SK-MEL-5 (cell line): ENCODE results near the gene PLXNA2. TPM values are rescaled to one million over a fixed set of nuclear protein-coding genes. Genes with fewer than 3 reads are reported as not detected.
A peak's percentile ranks its signal among the peaks of the same experiment; 100 is the strongest.

ENCODE experiments used
- DNase-seq: peaks from one replicate; pipeline ENCODE4 v3.0.0-alpha.2; 2016; ENCODE audit warnings: low read depth, low spot score
- in situ Hi-C: cut with HindIII; loops from 2 replicates; pipeline ENCODE4 v1.10.0; 2016; ENCODE audit warnings: low sequenced_read_pairs, high pct_unique_total_duplicates, low pct_unique_long_range_greater_than_20kb
- total RNA-seq: library from RNA; depleted of rRNA; stranded (reverse); fragments of >200 nt; shearing (Covaris generic); gene quantifications from 2 replicates; pipeline ENCODE4 v1.2.3, GENCODE V29; 2014

PLXNA2 gene
- total RNA-seq, 1 experiment from 2014 or later = 0.34 TPM

DNA sequence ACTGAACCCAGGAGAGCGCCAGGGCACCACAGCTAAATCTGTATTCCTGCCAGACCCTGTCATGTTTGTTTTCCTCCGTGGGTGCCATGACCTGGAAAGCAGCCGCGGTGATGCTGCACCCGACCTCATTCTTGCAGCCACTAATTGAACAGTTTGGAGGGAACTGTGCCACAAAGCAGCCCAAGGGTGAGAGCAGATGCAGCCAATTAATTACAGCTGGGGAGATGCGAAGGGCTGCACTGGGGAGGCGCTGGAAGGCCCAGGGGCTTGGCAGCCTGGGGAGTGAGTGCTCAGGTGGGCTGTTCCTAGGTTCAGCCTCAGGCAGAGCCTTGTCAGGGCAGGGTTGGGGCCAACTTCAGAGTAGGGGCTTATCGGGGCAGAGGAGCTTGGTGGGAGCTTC, 174.9 kb downstream of the PLXNA2 start:
- DNase-seq = no peak
- in situ Hi-C loops = no loop called here

- DNase-seq = no peak
- in situ Hi-C loops = no loop called here
These were observed 175.3 kb downstream of the PLXNA2 start for GRCh38 chr1:208068908-208069307.

DNA sequence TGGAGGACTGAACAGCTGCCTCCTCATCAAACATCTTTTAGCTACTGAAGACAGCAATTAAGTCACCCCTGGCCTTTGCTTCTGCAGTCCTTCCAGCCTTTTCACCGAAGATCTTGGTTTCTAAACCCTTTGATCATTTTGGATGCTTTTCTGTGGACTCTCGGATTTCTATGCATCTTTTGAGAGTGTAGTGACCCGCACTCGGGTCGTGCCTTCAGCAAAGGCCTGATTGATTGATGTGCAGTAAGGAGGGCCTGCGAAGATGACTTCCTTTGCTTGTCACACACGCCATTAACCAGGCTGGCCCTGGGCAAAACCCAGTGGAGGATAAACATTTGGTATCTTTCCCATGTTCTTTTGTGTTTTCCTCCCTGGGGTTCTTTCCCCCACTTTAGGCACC, 175.8 kb downstream of the PLXNA2 start:
- in situ Hi-C loops = no loop called here
- no peak for DNase-seq

DNA sequence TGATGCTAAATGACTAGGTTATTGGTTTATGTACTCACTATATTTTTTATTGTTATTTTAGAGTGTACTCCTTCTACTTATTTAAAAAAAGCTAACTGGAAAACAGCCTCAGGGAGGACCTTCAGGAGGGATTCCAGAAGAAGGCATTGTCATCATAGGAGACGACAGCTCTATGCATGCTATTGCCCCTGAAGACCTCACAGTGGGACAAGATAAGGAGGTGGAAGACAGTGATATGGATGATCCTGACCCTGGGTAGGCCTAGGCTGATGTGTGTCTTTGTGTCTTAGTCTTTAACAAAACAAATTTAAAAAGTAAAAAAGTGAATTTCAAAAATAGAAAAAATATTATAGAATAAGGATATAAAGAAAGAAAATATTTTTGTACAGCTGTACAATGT, 177.6 kb downstream of the PLXNA2 start:
- in situ Hi-C loops = no loop called here

DNA sequence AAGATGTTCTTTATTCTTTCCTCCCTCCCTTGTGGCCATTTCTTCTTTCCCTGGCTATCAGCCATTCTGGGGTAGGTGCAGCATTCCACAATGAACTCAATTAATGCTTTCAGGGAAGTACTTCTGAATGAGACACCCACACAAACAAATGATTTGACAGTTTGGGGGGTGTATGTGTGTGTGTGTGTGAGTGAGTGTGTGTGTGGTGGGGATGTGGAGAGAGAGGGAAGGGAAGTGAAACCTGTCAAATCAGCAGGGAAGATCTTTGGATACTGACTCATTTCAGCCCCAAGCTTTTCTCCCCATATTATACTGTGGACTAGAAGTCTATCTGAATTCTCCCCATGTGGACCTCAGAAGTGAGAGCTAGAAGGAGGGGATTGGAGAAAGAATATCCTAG, 178.3 kb downstream of the PLXNA2 start:
- in situ Hi-C loops = no loop called here
- peak; percentile 36 for DNase-seq

More for the DNA sequence above, 177.6 kb downstream of the PLXNA2 start:
- no peak for DNase-seq

GRCh38 chr1:208061632-208062031, 182.6 kb downstream of the PLXNA2 start:
- in situ Hi-C loops = no loop called here
- DNase-seq = no peak

GRCh38 chr1:208061118-208061517, 183.1 kb downstream of the PLXNA2 start:
- no peak for DNase-seq
- in situ Hi-C loops = no loop called here

DNA sequence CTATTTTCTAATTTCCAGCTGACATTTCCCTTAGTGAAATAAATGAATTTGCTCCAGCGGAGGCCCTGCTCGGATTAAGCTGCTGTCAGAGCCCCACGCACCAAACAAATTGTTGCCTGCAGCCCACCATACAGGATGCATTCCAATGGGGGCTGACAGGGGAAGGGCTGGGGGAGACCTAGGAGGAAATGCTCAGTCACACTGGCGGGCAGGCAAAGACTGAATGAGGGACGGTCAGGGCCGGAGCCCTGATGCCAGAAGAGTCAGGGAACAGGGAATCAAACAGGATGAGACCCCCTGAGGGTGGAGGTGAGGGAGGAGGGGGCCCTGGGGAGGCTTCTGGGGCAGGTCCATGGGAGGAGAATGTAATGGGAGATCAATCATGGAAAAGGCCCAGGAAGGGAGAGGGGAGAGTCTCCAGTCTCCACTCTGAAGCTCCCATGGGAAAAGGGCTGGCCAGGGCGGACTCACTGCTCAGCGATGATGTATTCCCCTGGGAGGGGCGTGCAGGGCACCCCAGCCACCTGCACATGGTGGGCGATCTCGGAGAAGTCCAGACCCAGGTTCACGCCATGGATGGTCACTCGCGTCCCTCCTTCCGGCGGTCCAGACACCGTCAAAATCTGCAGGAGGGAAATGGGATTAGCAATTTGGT, 183.8 kb downstream of the PLXNA2 start:
- in situ Hi-C loops = no loop called here
- DNase-seq = no peak

GRCh38 chr1:208059409-208060001, 184.7 kb downstream of the PLXNA2 start:
- DNase-seq = no peak
- in situ Hi-C loops = no loop called here

DNA sequence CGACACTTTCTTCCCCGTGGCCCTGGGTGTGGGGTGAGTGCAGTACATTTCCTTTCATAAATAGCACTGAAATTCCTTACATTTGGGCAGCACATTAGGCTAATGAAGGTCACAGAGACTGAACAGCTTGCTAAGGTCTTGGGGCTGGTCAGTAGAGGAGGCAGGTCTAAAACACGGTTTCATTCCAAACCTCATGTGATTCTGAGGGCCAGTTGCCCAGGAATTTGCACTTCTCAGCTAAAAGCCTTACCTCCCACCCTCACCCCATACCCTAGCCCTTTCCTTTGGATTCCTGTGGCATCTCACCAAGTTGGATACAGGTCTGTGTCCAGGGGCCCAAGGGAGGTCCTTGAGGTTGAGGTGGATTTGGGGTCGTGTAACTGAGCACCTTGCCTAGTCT, 185.4 kb downstream of the PLXNA2 start:
- in situ Hi-C loops = no loop called here
- no peak for DNase-seq

DNA sequence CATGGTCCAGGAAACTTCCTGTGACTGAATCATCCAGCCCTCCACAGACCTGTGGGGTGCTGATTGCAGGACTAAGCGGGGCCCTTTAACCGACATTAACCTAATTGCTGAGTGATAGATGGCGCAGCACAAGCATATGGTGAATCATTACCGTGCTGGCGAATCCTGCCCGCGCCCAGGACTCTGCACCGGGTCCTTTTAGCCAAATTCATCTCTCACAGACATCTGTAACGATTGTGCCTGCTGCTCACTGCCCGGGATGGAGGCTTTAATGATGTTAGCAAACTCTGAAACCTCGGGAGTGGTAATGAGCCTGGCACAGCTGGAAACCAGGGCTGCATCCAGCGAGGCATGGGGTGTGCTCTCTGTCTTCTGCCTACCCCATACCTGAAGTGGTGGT, 185.9 kb downstream of the PLXNA2 start:
- in situ Hi-C loops = no loop called here
- DNase-seq = no peak

DNA sequence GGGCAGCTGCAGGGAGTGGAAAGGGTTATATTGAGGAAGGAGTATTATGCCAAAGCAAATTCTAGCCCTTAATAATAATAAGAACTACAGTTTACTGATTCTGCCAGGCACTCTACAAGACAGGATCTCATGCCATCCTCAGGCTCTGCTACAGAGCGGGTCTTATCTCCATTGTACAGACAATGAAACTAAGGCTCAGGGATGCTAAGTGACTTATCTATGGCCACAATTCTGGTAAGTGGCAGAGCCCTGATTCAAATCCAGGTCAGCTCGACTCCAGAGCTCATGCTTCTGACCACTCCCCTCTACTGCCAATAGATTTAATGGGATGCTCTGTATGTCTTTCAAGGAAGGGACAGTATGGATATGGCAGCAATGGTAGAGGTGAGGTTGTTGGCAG, 187.1 kb downstream of the PLXNA2 start:
- in situ Hi-C loops = no loop called here
- no peak for DNase-seq

- in situ Hi-C loops = no loop called here
- DNase-seq = no peak
These were observed 188.6 kb downstream of the PLXNA2 start for GRCh38 chr1:208055535-208055934.

- in situ Hi-C loops = no loop called here
These were observed 189.2 kb downstream of the PLXNA2 start for GRCh38 chr1:208054911-208055379.

DNA sequence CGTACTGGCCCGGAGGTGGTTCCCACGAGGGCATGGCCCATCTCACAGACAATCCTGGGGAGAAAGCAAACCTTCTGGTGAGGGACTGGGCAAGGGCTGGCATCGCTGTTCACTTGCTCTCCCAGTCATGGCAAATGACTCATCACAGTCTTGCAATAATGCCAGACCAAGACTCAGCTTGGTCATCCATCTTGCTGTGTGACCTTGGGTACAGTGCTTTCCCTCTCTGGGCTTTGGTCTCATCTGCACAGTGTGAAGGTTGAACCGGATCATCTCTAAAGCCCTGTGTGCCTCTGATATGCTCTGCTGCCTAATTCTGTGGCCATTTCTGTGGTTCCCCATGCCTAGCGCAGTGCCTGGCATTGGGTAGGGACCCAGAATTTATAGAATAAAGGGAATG, 189.7 kb downstream of the PLXNA2 start:
- no peak for DNase-seq
- in situ Hi-C loops = no loop called here

More at GRCh38 chr1:208054911-208055379, 189.2 kb downstream of the PLXNA2 start:
- DNase-seq = no peak

DNA sequence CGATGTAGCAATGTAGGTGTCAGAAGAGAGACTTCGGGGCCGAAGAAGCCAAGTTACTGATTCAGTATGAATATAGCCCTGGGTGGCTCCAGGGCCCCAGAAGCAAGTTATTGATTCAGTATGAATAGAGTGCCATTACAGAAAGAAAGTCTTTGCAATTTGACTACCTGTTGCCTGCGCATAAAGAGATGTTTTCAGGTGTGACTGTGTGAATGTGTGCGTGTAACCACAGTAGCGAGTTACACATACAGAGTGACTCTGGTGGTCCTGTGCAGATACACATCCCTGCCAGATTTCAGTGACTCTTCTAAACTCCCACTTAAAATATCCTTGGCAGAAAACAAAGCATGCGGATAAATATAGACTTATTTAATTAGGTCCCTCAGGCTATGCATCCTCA, 190.5 kb downstream of the PLXNA2 start:
- DNase-seq = no peak
- in situ Hi-C loops = no loop called here

DNA sequence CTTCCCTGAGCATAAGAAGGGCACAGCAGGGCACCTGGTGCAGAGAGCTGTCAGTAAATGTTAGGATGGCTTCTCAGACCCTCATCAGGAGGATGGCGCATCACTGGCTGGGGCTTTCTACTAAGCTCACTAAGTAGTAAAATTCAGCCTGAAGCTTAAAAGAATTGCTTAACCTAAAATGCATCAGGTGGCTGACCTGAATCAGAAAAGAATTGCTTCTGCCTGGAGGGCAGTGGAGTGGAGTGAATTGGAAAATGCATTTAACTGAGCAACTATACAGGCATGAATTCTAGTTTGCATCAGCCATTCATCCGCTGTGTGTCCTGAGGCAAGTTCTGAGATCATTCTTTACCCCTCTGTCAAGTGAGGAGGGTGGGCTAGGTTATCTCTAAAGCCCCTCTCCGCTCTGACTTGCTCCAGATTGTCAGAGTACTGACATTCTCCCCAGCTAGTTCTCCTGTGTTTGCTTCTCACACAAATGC, 191.2 kb downstream of the PLXNA2 start:
- in situ Hi-C loops = no loop called here

GRCh38 chr1:208052135-208052534, 192.0 kb downstream of the PLXNA2 start:
- in situ Hi-C loops = no loop called here
- DNase-seq = no peak

More for the DNA sequence above, 191.2 kb downstream of the PLXNA2 start:
- no peak for DNase-seq

GRCh38 chr1:208051651-208052050, 192.5 kb downstream of the PLXNA2 start:
- in situ Hi-C loops = no loop called here
- DNase-seq = no peak
